ENCODE results near the gene NME5.

NME5 gene

GRCh38 chr5:138129347-138129746 lies 9.9 kb downstream of the NME5 start:
- DNase-seq = no peak

- DNase-seq = no peak
Observed at GRCh38 chr5:138128334-138128733, 10.9 kb downstream of the NME5 start.

GRCh38 chr5:138115254-138115653 lies 24.0 kb downstream of the NME5 start:
- DNase-seq = no peak

- DNase-seq = no peak
Observed at GRCh38 chr5:138111937-138112336, 27.3 kb downstream of the NME5 start.

- DNase-seq = no peak
Observed at GRCh38 chr5:138111181-138111580, 28.0 kb downstream of the NME5 start.

GRCh38 chr5:138110266-138110963 lies 28.8 kb downstream of the NME5 start:
- no peak for DNase-seq

GRCh38 chr5:138109463-138110265 lies 29.6 kb downstream of the NME5 start:
- no peak for DNase-seq

DNA sequence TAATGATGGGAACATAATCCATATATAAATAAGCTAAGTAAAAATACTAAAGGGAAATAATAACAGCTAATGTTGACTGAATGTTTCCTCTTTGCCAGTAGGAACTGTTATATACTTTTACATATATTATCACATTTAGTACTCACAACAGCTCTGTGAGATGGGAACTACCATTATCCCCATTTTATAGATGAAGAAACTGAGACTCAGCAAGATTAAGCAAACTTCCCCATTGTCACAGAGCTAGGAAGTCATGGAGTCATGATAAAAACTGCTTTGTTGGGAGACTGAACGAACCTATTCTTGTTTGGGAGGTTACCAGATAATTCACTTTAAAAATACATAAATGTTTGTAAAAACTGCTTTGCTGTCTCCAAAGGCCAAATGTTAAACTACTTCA lies 32.0 kb downstream of the NME5 start:
- DNase-seq = no peak

DNA sequence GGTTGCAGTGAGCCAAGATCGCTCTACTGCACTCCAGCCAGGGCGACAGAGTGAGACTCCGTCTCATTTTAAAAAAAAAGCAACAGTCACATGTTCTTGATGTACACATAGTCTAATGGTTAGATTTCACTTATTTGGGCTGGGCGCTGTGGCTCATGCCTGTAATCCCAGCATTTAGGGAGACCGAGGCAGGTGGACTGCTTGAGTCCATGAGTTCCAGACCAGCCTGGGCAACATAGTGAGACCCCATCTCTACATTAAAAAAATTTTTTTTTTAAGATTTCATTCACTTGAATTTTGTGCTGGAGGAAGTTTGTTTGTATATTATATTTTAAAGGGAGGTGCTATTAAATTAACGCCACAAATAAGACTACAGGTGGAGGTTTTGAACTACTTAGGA lies 33.5 kb downstream of the NME5 start:
- DNase-seq = no peak

DNA sequence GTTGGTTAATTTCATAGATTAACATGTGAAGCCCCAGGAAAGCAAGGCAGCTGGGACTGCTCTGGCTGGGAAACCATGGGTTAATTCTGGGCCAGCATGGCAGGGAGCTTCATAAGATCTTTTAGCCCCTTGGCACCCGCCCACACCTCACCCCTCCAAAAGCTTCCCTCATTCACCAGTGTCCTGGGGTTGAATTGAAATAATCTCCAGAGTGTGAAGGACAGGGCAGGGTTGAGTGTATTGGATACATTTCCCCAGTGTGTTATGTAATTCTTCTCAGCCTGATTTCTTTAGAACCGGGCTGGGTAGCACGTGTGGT lies 36.0 kb downstream of the NME5 start:
- no peak for DNase-seq

GRCh38 chr5:138102454-138103318 lies 36.5 kb downstream of the NME5 start:
- no peak for DNase-seq

- no peak for DNase-seq
Observed at GRCh38 chr5:138096997-138097828, 42.0 kb downstream of the NME5 start.

- no peak for DNase-seq
Observed at GRCh38 chr5:138096363-138096762, 42.9 kb downstream of the NME5 start.

DNA sequence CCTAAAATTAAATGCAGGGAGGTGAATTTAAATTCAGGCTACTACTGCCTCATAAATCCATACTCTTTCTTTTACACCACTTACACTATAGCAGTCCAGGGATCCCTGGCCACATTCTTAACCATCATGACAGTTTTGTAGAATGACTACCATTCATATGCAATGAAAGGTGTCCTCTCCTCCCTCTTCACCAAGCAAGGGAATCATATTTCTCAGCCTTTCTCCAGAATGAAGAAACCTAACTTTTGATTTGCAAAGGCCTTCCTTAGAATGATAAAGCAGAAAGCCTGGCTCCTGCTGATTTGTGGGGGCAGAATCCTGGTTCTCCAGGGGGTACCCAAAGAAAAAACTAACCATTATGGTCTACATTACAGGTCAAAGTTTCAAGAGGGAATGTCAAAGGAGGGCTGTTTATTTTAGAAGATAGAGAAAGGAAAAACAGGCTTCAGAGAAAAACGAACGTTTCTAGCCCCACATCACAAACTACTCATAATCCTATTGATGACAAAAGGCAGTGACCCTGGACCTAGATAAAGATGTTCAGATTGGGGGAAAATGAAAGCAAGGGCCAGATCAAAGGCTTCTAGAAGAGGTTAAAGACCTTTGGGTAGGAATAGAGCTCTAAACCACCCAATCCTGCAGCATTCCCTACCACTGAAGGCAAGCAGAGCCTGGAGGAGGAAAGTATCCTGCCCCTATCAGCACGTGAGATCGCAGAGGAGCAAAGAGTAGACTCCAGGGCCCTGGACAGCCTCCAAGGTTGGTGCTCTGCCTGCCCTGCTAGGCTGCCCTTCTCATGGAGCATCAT lies 43.9 kb downstream of the NME5 start:
- DNase-seq = no peak

DNA sequence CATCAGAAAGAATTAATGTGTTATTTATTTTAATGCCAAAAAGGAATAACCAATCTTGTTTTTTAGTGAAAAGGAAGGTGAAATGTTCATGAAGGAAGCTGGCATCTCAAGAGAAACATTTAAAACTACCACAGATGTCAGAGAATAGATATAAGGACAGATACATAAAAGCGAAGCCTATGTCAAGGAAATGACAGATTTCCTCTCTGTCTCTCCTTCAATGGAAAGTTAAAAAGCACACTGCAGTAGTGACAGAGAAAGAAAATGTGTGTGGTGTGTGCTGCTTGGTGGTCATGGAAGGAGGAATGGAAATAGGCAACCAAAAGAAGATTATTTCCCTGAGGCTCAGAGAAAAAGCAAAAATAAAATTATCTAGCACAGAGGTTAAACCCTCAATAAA lies 46.2 kb downstream of the NME5 start:
- no peak for DNase-seq

- no peak for DNase-seq
Observed at GRCh38 chr5:138092301-138092700, 46.9 kb downstream of the NME5 start.

DNA sequence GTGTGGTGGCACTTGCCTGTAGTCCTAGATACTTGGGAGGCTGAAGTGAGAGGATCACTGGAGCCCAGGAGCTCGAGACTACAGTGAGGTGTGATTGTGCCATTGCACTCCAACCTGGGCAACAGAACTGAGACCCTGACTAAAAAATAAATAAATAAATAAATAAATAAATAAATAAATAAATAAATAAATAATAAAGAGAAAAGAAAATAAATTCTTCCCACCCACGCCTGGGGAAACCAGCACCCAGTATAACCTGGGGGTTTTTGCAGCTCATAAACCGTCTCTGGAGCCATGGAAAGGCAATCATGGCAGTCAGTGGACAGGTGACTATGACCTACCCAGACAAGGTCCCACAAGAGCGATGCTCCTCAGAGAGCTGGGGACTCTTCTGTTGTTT lies 47.5 kb downstream of the NME5 start:
- no peak for DNase-seq

DNA sequence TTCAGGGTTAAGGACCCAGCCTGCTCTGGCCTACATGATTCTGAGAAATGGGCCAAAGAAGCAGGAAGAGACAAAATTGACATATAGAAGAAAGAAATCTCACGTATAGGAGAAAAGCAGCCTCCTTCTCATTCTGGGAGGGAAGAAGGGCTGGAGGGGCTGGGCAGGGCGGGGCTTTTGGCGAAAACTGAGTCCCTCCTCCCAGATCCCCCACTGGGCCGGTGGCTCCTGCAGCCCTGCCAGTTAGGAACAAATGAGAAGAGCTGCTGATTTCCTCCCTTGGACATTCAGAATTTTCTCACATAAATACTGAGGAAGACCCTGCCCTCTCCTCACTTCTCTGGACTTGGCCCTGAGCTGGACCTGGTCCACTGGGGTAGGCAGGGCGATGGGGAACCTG lies 55.5 kb downstream of the NME5 start, which contains the start of gene WNT8A:
WNT8A (plus strand) TSS at position 332 of the 400 bp plus-strand sequence. CDS start 95 bp downstream, outside the sequence.
- DNase-seq = no peak

GRCh38 chr5:138082033-138082432 lies 57.2 kb downstream of the NME5 start:
- DNase-seq = no peak

GRCh38 chr5:138078006-138078643 lies 61.1 kb downstream of the NME5 start:
- no peak for DNase-seq

DNA sequence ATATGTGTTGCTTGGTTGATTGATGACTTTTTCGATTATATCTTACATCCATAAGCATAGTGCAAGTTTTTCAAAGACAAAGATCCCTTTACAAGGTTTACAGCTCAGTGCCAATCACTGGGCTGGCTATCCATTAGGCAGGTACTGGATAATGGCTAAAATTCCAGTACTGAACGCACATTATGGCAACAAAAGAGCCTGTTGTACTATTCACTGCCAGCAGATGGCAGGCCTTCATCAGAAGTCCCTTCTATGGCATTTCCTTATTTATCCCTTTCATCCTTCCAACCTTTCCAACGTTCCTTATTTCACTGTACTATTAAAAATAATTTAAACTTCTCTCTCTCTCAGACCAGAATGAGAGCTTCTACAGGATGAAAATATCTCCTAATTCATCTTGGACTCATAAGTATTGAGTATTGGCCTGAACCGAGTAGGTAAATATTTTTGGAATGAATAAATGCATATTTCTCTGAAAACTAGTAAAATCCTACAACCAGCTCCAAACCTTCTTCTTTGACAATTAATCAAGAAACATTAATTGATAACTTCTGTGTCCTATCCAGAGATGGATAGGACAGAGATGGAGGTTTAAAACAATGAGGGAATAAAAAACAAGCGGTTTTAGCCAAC lies 62.0 kb downstream of the NME5 start:
- peak; percentile 45 for DNase-seq

All from stimulated activated CD4-positive, alpha-beta T cell treated with anti-CD3 and anti-CD28 coated beads, Interleukin-12 subunit alpha, Interleukin-12 subunit beta, amount 100 ng/mL, for 4 hours (primary cell).